Activated CD4-positive, alpha-beta T cell treated with anti-CD3 and anti-CD28 coated beads, Interleukin-2, amount 50 U/mL, for 16 hours (primary cell): ENCODE data around the gene PLTP.
A peak's percentile ranks its signal among the peaks of the same experiment; 100 is the strongest.

Experiments
- DNase-seq: peaks from one replicate; pipeline ENCODE4 v3.0.0-alpha.2; 2020

The PLTP gene

DNA sequence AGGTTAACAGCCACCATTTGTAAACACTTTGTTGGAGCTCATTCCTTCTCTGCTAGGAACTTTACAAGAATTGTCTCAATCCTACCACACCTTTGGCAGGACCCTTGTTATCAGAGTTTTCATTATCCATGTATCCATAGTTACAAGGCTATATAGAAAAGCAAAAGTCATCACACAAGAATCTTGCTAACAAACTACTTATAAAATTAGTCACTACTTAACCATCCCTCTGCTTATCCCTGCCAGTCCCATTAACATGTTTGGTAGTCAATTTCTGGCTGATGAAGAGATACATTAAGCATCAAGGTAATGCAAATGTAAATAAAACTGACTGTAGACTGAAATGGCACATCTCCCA is 44.2 kb downstream of the PLTP start:
- DNase-seq, result no peak

DNA sequence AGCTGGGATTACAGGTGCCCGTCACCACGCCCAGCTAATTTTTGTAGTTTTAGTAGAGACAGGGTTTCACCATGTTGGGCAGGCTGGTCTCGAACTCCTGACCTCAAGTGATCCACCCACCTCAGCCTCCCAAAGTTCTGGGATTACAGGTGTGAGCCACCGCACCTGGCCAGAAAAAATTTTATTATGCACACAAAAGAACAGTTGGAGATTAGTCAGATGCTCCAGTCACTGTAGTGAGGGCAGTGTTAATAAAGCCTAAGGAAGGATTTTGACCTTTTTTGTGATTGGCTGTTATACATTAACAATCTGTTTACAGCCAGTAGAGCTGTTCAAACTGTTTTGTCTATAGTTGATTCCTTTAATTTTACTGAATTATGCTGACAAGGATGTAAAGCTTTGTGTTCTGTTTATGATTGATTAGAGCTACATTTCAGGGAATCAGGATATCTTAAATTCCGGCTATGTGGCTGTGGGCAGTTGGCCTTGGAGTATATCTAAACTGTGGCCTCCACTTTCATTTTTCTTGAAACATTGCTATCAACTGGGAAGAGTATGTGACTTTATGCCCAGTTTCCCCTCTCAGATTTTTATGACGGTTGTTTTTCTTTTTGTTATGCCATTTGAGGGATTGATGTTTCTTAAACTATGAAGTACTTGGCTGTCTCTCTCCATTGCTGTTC is 44.7 kb downstream of the PLTP start:
- DNase-seq, result no peak

DNA sequence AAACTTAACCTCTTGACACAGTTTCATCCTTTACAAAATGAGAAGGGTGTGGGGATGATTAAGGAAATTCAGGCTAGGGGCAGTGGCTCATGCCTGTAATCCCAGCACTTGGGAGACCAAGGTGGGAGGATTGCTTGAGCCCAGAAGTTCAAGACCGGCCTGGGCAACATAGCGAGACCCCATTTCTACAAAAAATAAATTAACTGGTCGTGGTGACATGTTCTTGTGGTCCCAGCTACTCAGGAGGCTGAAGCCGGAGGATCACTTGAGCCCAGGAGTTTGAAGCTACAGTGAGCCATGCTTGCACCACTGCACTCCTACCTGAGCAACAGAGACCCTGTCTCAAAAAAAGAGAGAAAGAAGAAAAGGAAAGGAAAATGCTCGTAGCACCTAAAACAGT is 45.5 kb downstream of the PLTP start:
- no peak for DNase-seq

DNA sequence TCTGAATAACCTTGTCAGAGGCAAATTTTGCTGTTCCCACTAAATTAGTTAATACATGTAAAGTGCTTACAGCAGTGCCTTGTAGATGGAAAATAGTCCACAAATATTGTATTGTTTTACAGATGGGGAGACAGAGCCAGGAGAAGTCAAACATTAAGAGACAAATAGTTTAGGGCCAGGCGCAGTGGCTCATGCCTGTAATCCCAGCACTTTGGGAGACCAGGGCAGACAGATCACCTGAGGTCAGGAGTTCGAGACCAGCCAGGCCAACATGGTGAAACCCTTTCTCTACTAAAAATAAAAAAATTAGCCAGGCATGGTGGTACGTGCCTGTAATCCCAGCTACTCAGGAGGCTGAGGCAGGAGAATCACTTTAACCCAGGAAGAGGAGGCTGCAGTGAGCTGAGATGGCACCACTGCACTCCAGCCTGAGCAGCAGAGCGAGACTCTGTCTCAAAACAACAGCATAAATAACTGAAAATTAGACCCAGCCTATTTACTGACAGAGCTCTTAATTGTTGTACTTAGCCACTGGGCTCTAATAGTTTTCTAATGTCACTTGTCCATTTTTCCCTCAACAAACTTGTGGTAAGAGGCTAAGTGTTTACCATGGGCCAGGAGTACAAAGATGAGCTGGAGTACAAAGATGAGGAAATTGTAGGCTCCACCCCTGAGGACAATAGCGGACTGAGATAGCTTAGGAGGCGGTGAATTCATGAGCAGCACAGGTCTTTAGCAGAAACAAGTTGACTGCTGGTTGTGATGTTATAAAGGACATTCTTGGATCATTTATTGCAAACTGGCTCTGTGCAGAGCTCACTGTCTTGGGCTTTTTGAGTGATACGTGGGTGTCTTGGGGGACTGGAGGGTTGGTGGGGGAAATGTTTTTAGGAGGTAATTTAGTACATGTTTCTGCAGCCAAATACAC is 48.1 kb downstream of the PLTP start:
- DNase-seq, result no peak

DNA sequence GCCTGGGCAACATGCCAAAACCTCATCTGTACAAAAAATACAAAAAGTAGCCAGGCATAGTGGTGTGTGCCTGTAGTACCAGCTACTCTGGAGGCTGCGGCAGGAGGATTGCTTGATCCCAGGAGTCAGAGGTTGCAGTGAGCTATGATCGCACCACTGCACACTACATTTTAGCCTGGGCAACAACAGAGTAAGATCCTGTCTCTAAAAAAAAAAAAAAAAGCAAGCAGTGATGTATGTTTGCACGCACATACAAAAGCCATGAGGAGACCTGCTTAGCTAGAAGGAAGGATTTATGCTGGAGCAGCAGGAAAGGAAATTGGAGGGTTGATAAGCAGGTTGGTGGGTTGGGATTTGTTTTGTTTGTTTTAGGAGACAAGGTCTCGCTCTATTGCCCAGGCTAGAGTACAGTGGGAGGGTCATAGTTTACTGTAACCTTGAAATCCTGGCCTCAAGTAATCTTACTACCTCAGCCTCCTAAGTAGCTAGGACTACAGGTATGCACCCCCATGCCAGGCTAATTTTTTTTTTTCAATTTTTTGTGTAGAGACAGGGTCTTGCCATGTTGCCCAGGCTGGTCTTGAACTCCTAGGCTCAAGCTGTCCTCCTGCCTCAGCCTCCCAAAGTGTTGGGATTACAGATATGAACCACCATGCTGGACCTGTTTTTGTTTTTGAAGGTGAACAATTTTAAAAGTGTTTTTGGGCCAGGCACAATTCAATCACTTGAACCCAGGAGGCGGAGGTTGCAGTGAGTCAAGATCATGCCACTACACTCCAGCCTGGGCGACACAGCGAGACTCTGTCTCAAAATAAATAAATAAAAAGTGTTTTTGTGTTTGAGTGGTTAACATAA is 50.5 kb downstream of the PLTP start:
- no peak for DNase-seq

DNA sequence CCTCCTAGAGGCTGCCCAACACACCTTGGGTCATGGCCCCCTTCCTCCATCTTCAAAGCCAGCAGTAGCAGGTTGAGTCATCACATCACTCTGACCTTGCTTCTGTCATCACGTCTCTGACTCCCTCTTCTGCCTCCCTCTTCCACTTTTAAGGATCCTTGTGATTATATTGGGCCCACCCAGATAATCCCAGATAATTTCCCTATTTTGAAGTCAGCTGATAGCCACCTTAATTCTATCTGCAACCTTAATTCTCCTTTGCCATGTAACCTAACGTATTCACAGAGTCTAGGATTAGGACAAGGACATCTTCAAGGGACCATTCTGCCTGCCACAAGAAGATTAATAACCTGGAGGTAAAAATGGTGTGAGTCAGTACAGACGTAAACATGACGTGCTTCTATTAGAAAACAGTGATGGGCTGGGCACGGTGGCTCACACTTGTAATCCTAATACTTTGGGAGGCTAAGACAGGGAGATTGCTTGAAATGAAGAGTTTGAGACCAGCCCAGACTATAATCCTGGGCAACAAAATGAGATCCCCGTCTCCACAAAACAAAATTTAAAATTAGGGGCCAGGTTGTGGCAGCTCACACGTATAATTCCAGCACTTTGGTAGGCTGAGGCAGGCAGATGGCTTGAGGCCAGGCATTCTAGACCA is 51.3 kb downstream of the PLTP start:
- DNase-seq, result no peak

DNA sequence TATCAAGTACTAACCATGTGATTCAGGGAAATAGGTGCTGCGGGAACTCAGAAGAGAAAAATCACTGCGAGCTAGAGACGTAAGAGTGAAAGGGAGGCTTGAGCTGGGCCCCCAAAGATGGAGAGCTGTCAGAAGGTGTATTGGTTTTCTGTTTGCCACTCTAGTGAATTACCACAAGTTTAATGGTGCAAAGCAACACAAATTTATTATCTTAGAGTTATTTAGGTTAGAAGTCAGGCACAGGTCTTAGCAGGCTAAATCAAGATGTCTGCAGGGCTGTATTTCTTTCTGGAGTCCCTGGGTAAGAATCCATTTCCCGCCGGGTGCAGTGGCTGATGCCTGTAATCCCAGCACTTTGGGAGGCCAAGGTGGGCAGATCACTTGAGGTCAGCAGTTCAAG is 52.0 kb downstream of the PLTP start:
- no peak for DNase-seq

DNA sequence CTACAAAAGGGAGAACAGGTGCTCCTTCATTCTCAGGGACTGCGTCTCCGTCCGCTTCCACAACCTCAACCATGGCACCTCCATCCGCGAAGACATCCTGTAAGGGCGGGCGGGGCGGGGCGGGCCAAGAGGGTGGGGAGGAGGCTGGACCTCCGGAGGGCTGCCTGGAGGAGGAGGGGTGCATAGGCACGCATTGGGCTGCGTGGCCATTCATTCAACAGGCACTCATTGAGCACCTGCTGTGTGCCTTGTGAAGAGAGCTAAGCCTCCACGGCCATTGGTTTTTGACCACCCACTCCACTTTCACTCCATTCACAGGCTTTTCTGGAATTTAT is 54.1 kb downstream of the PLTP start:
- DNase-seq, result peak; percentile 63

DNA sequence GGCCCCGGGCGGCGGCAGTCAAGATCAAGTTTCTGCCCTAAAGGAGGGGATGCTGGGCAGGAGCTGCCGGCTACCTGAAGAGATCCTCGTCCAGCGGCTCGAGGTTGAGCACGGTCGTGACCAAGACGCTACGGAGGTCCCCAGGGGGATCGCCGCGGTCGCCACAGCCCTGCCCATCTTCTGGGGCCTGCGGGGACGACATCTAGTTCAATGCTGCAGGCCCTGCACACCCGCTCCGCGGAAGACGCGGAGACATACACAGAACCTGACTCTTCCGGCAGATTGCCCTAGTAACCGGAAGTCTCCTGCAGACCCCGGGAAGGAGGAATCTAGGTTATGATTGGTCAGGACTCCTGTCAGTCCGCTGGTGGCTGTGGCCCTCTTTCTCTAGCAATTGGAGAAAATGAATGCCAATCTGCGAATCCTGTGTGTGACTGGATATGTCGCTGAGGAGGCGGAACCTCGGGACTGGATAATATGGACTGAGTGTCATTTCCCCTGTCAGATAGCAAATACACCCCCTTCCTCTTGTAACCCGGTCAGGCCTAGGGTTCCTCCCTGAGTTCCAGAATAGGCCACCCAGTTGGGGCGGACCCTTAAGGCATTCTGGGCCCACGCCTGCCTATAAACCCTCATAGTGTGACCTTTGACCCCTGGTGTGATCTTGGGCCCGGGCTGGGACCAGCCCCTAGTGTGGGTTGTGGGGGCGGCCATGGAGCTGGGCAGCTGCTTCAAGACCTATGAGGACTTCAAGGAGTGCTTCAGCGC is 54.7 kb downstream of the PLTP start, which contains the start of the genes ACOT8 and ZSWIM3:
Gene ACOT8 (minus strand): TSS at position 279 of the 768 bp plus-strand sequence. CDS start 77 bp downstream, at position 202.
Gene ZSWIM3 (plus strand): TSS at position 501 of the 768 bp plus-strand sequence. CDS start 212 bp downstream, at position 713.
- DNase-seq, result peak; percentile 100

DNA sequence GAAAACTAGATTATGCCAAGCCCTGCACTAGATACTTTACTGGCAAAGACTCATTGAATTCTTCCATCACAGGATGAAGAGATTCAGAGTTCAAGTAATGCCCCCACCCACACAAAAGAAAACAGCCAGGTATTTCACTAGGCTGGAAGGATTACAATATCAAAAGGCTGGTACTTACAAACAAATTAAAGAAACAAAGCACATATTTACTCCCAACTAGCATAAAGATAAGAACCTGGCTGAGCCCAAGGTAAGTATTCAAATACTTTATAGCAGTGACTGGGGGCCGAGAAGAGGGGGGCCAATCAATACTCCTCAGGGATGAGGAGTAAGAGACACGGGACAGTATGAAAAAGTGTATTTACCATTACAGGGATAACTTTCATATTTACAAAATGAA is 58.5 kb downstream of the PLTP start:
- no peak for DNase-seq

DNA sequence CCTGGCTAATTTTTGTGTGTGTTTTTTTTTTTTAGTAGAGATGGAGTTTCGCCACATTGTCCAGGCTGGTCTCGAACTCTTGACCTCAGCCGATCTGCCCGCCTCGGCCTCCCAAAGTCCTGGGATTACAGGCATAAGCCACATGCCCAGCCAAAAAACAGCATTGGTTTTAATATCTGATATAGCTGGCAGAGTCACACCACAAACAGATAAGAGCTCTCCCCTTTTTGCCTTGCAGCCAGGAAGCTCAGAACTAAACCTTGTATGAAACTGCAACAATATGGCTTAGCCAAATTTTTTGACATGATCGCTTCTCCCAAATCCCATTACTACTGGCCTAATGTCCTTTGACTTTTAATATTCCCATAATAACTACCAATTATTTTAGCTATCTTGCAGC is 59.6 kb downstream of the PLTP start:
- DNase-seq, result no peak

DNA sequence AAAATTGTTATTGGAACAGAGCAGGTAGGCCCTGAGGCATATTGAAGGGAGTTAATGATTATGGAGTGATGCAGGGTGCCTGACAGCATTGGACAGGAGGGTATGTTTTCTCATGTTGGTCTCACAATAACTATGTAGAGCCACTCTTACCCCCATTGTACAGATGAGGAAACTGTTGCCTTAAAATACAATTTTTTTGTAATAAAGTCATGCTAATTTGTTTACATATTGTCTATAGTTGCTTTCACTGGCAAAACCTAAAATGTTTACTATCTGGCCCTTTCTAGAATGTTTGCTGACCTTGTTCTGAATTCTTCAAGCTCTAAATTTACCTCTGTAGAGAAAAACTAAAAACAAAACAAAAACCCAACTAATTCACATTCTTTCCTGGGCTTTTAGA is 60.5 kb downstream of the PLTP start:
- no peak for DNase-seq

DNA sequence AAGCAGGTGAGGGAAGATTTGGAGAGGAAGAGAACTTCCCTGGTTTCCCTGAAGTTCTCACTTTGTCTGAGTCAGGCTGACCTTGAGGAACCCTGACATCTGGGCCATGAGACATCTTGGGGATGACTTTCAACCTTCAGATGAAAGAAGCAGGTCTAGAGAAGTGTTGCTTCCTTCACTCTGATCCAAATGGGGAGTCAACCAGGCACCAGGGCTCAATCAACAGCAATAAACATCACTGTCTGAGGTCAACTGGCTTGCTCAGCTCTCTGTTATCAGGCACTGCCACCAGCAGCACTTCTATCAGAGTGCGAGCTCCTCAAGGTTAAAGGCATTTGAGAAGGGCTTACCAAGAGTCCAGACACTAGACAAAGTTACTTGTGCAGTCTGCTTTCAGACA is 61.0 kb downstream of the PLTP start:
- no peak for DNase-seq

DNA sequence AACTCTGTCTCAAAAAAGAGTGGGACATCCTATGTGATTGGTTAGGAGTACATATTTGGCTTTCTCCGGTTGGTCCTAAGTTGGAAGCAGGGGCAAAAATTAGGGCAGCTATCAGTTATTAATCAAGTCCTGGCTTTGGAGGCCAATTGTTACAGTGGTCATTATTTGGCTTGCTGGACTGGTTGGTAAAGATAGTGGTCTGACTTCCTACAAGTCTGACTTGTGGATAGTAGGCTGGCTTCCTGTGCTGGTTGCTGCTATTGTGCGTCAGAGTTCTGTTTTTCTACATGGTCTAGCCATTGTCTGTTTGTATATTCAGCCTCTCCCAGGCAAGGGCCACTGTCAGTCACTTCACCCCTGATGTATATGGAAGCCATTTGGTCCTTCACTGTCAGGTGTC is 61.7 kb downstream of the PLTP start:
- no peak for DNase-seq

DNA sequence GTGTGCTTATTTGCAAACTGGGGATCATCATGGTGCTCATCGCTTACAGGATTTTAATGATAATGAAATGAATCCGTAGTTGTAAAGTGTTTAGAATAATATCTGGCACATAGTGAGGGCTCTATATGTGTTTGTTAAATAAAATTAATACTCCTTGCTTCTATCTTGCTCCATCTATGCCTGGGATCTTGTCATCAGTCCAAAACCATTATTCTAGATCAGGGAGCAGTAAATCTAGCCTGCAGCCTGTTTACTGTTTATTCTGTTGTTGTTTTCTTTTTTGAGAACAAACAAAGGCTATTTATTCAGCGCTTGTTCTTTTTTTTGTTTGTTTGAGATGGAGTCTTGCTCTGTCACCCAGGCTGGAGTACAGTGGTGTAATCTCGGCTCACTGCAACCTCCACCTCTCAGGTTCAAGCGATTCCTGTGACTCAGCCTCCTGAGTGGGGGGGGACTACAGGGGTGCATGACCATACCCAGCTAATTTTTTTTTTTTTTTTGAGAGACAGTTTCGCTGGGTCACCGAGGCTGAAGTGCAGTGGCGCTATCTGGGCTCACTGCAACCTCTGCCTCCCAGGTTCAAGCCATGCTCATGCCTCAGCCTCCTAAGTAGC is 62.9 kb downstream of the PLTP start:
- no peak for DNase-seq
